ENCODE data around the gene FCGR3A. TPM values are rescaled to one million over a fixed set of nuclear protein-coding genes. Genes with fewer than 3 reads are reported as not detected.

FCGR3A gene
- total RNA-seq (ENCODE audit: low replicate concordance), result not detected in 2 replicates

GRCh38 chr1:161549652-161550051 lies at the start of gene FCGR3A:
Gene FCGR3A, minus strand, starts transcription at chr1:161549818. Its CDS starts 82 bp downstream, at chr1:161549736.

GRCh38 chr1:161523817-161524741 lies 25.5 kb downstream of the FCGR3A start, which contains the start of gene HSPA6:
Gene HSPA6, plus strand, starts transcription at chr1:161524540. Its CDS starts 119 bp downstream, at chr1:161524659.

Other genes starting within 250 kb of the FCGR3A start
- gene MPZ, start 239.8 kb downstream of the FCGR3A start, total RNA-seq (ENCODE audit: low replicate concordance), result 0.53 and 1.1 TPM in 2 replicates
- gene SDHC, start 235.4 kb downstream of the FCGR3A start, total RNA-seq (ENCODE audit: low replicate concordance), result 11.1 and 32.2 TPM in 2 replicates
- gene CFAP126, start 181.9 kb downstream of the FCGR3A start, total RNA-seq (ENCODE audit: low replicate concordance), result not detected in 2 replicates
- gene FCGR2A, start 44.4 kb downstream of the FCGR3A start, total RNA-seq (ENCODE audit: low replicate concordance), result not detected in 2 replicates
- gene HSPA6, start 25.3 kb downstream of the FCGR3A start, total RNA-seq (ENCODE audit: low replicate concordance), result 0.75 and 0.94 TPM in 2 replicates
- gene FCGR3B, start 81.4 kb upstream of the FCGR3A start, total RNA-seq (ENCODE audit: low replicate concordance), result not detected in 2 replicates
- gene FCGR2B, start 113.3 kb upstream of the FCGR3A start, total RNA-seq (ENCODE audit: low replicate concordance), result not detected in 2 replicates
- 0.45 and 0.47 TPM in 2 replicates for gene FCRLA, start 157.4 kb upstream of the FCGR3A start, total RNA-seq (ENCODE audit: low replicate concordance)
- 0.59 and 0.83 TPM in 2 replicates for gene FCRLB, start 171.7 kb upstream of the FCGR3A start, total RNA-seq (ENCODE audit: low replicate concordance)
- 17.9 and 31.0 TPM in 2 replicates for gene DUSP12, start 200.0 kb upstream of the FCGR3A start, total RNA-seq (ENCODE audit: low replicate concordance)
- 9.6 and 16.7 TPM in 2 replicates for gene ATF6, start 216.5 kb upstream of the FCGR3A start, total RNA-seq (ENCODE audit: low replicate concordance)

Data from smooth muscle cell of the coronary artery (primary cell).